MCF 10A (cell line): ENCODE measurements around the gene PTPRE. TPM values are rescaled to one million over a fixed set of nuclear protein-coding genes. Genes with fewer than 3 reads are reported as not detected.

Experiments used
- BruUV-seq: library from RNA; stranded (reverse); fragments of 400-500 nt; replicated peaks from 2 replicates; lab custom pipeline; 2021; lab: Mats Ljungman, UMichigan
- CTCF ChIA-PET: fragments of 300-600 bp; sonication (Branson Sonifier 250); formaldehyde crosslinking; extraction: SDS; loops from one replicate; lab custom pipeline; 2021; ENCODE audit warnings: antibody characterized with exemption, inconsistent platforms; lab: Yijun Ruan, JAX
- POLR2A ChIA-PET: fragments of 300-600, 350-650 bp; sonication (Branson Sonifier 250); formaldehyde crosslinking; extraction: SDS; loops from one replicate; lab custom pipeline; 2020; ENCODE audit warnings: antibody characterized with exemption, inconsistent platforms; lab: Yijun Ruan, JAX
- DNase-seq: peaks from one replicate; pipeline ENCODE4 v3.0.0-alpha.2; 2018; ENCODE audit not compliant: unreplicated experiment
- H3K27ac Mint-ChIP-seq: one replicate; pipeline ENCODE4 v1.8.0; 2022; ENCODE audit warnings: mild to moderate bottlenecking, low read depth, mixed read lengths; ENCODE audit not compliant: unreplicated experiment
- H3K27me3 Mint-ChIP-seq: one replicate; pipeline ENCODE4 v1.8.0; 2022; ENCODE audit warnings: mixed read lengths; ENCODE audit not compliant: insufficient read depth, unreplicated experiment
- H3K36me3 Mint-ChIP-seq: one replicate; pipeline ENCODE4 v1.8.0; 2022; ENCODE audit warnings: mild to moderate bottlenecking, moderate library complexity, mixed read lengths; ENCODE audit not compliant: insufficient read depth, unreplicated experiment
- H3K4me1 Mint-ChIP-seq: one replicate; pipeline ENCODE4 v1.8.0; 2022; ENCODE audit warnings: mixed read lengths; ENCODE audit not compliant: insufficient read depth, unreplicated experiment
- H3K4me3 Mint-ChIP-seq: one replicate; pipeline ENCODE4 v1.8.0; 2022; ENCODE audit warnings: mild to moderate bottlenecking, moderate library complexity, mixed read lengths; ENCODE audit not compliant: unreplicated experiment
- H3K9me3 Mint-ChIP-seq: one replicate; pipeline ENCODE4 v1.8.0; 2022; ENCODE audit warnings: mixed read lengths; ENCODE audit not compliant: unreplicated experiment
- intact Hi-C: fragments of 100-400 bp; cut with micrococcal nuclease; formaldehyde crosslinking; loops from 2 replicates; pipeline ENCODE4 v1.14.1; 2022
- total RNA-seq: library from RNA; stranded (reverse); gene quantifications from 2 replicates; pipeline ENCODE4 v1.2.3, GENCODE V29; 2022
- TF ChIP-seq, protein P1 (sequence below): fragments of 200-600 bp; IDR thresholded peaks from one replicate; pipeline ENCODE4 v1.8.0; 2022; ENCODE audit warnings: antibody characterized with exemption, mild to moderate bottlenecking; ENCODE audit not compliant: unreplicated experiment

PTPRE gene
- total RNA-seq, 1 experiment from 2014 or later, result 34.6 TPM

DNA sequence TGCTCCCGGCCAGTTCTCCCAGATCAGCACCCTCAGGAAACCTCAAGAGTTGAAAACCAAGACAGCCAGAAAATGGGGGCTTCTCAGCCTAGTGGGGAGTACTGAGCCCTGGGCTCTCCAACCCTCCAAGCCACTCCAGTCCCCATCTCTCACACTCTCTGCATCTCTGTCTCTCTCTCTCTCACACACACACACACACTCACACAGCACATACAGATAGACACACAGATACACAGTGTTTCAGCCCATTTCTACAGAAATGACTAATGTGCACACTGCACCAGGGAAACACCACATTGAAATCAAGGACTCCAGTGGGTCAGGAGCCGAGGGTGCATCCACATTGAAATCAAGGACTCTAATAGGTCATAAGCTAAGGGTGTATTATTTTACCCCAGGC is 111.8 kb downstream of the PTPRE start:
- TF ChIP-seq, protein P1, sequence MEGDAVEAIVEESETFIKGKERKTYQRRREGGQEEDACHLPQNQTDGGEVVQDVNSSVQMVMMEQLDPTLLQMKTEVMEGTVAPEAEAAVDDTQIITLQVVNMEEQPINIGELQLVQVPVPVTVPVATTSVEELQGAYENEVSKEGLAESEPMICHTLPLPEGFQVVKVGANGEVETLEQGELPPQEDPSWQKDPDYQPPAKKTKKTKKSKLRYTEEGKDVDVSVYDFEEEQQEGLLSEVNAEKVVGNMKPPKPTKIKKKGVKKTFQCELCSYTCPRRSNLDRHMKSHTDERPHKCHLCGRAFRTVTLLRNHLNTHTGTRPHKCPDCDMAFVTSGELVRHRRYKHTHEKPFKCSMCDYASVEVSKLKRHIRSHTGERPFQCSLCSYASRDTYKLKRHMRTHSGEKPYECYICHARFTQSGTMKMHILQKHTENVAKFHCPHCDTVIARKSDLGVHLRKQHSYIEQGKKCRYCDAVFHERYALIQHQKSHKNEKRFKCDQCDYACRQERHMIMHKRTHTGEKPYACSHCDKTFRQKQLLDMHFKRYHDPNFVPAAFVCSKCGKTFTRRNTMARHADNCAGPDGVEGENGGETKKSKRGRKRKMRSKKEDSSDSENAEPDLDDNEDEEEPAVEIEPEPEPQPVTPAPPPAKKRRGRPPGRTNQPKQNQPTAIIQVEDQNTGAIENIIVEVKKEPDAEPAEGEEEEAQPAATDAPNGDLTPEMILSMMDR, result no peak
- H3K4me1 Mint-ChIP-seq, result no peaks in the 10 kb centered on the region
- H3K27me3 Mint-ChIP-seq, result no peaks in the 10 kb centered on the region
- CTCF ChIA-PET, result interaction anchor here (1.4 to 6.1 kb wide), 3 partner anchors 7 to 112 kb away, joined by 6 to 37 read pairs (median 9); partner anchors contain the start of gene PTPRE
- BruUV-seq, result no TSS peak
- intact Hi-C loops, result no loop called here
- H3K27ac Mint-ChIP-seq, result no peak overlapping the region
- no peak overlapping the region for H3K4me3 Mint-ChIP-seq
- POLR2A ChIA-PET, result no interaction called here
- H3K36me3 Mint-ChIP-seq, result no peaks in the 10 kb centered on the region
- no peaks in the 10 kb centered on the region for H3K9me3 Mint-ChIP-seq
- no peak for DNase-seq

DNA sequence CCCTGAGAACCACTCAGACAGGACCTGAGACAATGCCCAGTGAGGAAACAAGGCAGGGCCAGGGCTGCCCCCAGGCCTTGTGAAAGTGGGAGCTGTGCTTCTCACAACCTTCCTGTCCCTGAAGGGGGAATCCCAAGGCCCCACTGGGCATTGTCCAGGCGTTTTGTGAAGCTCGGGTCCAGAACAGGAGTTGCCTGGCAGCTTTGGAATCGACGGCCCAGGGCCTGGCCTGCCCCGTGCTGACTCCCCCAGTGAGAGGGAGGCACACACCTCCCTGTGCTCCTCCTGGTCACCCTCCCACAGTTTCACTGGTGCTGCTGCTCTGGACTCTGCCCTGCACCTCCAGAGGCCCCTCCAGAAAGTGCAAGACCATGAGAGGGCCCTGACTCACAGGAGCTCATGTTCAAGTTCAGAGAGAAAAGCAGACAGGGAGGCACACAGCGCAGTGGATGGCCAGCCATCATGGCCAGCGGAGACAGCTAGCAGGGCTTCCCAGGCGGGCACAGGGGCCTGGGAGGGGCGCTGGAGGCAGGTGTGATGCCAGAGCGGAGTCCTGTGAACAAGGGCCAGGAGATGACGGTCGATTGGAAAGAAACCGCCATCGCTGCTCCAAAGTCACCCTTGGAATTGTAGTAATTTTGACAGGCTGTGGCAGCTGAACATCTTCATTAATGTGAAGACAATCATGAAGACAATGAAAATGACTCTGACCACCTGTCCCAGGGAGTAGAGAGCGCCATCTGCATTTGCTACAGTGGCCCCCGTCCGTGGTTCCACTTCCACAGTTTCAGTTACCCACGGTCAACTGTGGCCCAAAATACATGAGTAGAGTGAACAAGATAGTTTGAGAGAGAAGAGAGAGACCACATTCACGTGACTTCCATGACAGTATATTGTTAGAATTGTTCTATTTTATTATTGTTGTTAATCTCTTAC is 115.6 kb downstream of the PTPRE start:
- Mint-ChIP-seq H3K4me3 (no peak overlapping the region), H3K9me3 (no peaks in the 10 kb centered on the region), H3K27ac (no peak overlapping the region), H3K36me3 (no peaks in the 10 kb centered on the region), H3K27me3 (no peaks in the 10 kb centered on the region), H3K4me1 (no peaks in the 10 kb centered on the region)
- CTCF ChIA-PET, result interaction anchor here (0.6 to 1.3 kb wide), 2 partner anchors 50 to 116 kb away, joined by 3 to 6 read pairs; partner anchors contain the start of gene PTPRE
- POLR2A ChIA-PET, result no interaction called here
- no TSS peak for BruUV-seq
- intact Hi-C loops, result no loop called here
- DNase-seq, result no peak
- TF ChIP-seq, protein P1, result no peak

DNA sequence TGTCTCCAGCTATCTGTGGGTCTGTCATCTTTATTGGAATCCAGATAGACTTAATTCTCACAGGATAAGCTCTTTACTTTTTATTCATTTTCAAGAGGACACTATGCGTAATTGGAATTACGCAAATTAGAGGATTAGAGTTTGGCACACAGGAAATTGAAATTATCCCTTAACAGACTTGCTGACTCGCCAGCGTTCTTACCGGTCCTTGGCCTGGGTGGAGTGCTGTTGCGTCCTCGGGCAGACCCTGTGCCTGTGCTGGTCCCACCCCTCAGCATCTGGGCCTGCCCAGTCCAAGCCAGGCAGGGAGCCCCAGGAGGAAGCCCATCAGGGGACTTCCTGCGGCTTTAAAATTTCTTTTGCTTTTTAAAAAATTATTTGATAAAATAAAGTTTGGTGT is 117.5 kb downstream of the PTPRE start:
- no TSS peak for BruUV-seq
- Mint-ChIP-seq H3K27ac (no peak overlapping the region), H3K27me3 (no peaks in the 10 kb centered on the region), H3K36me3 (no peaks in the 10 kb centered on the region), H3K4me1 (no peaks in the 10 kb centered on the region), H3K9me3 (no peaks in the 10 kb centered on the region), H3K4me3 (no peak overlapping the region)
- CTCF ChIA-PET, result interaction anchor here (0.6 to 4.9 kb wide), 5 partner anchors 11 to 304 kb away, joined by 3 to 49 read pairs (median 3); no protein-coding TSS in a partner anchor
- intact Hi-C loops, result no loop called here
- POLR2A ChIA-PET, result interaction anchor here (1.2 kb wide), 1 partner anchor 126 kb away, joined by 3 read pairs; no protein-coding TSS in a partner anchor
- no peak for DNase-seq
- TF ChIP-seq, protein P1, result no peak

DNA sequence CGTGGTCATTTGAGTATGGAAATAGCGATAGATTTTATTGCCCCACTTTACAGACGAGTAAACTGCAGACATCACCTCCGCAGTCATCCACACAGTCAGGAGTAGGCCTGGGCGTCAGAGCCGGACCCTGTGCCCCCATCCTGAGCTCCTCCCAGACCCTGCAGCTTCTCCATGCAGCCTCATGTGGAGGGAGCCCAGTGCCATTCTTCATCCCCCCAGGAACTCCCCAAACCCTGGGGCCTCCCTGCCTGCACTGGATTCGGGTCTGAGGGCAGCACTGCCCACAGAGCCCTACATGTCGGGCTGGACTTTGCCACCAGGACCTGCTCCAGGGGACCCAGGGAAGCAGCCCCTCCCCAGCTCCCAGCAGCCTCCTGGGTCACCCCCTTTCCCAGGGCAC is 118.5 kb downstream of the PTPRE start:
- Mint-ChIP-seq H3K36me3 (no peaks in the 10 kb centered on the region), H3K4me3 (no peak overlapping the region), H3K27ac (no peak overlapping the region), H3K9me3 (no peaks in the 10 kb centered on the region), H3K27me3 (no peaks in the 10 kb centered on the region), H3K4me1 (no peaks in the 10 kb centered on the region)
- POLR2A ChIA-PET, result no interaction called here
- TF ChIP-seq, protein P1, result no peak
- intact Hi-C loops, result no loop called here
- BruUV-seq, result no TSS peak
- DNase-seq, result no peak
- CTCF ChIA-PET, result interaction anchor here (0.6 to 4.9 kb wide), 4 partner anchors 10 to 525 kb away, joined by 3 to 49 read pairs (median 10); no protein-coding TSS in a partner anchor
